MM.1S (cell line): ENCODE data around the gene BTNL3.

Source experiments
- DNase-seq: peaks from one replicate; pipeline ENCODE4 v3.0.0-alpha.2; 2015
- H2AFZ ChIP-seq: fragments of 300-600 bp; sonication (generic); 2 replicates; pipeline ENCODE4 v1.6.0; 2016; ENCODE audit warnings: antibody characterized with exemption, low read length
- H3F3A ChIP-seq: fragments of 300-600 bp; sonication (generic); 2 replicates; pipeline ENCODE4 v1.6.1; 2016; ENCODE audit warnings: mild to moderate bottlenecking, antibody characterized with exemption, low read length, moderate library complexity, mixed read lengths; ENCODE audit not compliant: insufficient read depth
- H3K27ac ChIP-seq: fragments of 300-600 bp; sonication (generic); 2 replicates; pipeline ENCODE4 v1.5.1; 2016; ENCODE audit warnings: mild to moderate bottlenecking, low read length
- H3K27me3 ChIP-seq: fragments of 300-600 bp; sonication (generic); replicated peaks from 2 replicates; pipeline ENCODE4 v1.6.0; 2016; ENCODE audit warnings: low read length; ENCODE audit not compliant: insufficient read depth
- H3K36me3 ChIP-seq: fragments of 300-600 bp; sonication (generic); replicated peaks from 2 replicates; pipeline ENCODE4 v1.6.1; 2016; ENCODE audit warnings: mild to moderate bottlenecking, low read length, mixed read lengths; ENCODE audit not compliant: insufficient read depth
- H3K4me1 ChIP-seq: fragments of 300-600 bp; sonication (generic); 2 replicates; pipeline ENCODE4 v1.6.1; 2016; ENCODE audit warnings: low read length, mixed read lengths
- H3K4me2 ChIP-seq: fragments of 300-600 bp; sonication (generic); 2 replicates; pipeline ENCODE4 v1.6.0; 2016; ENCODE audit warnings: low read depth, low read length
- H3K4me3 ChIP-seq: fragments of 300-600 bp; sonication (generic); 2 replicates; pipeline ENCODE4 v1.5.1; 2016; ENCODE audit warnings: low read length, mixed read lengths
- H3K79me2 ChIP-seq: fragments of 300-600 bp; sonication (generic); 2 replicates; pipeline ENCODE4 v1.6.1; 2016; ENCODE audit warnings: mixed run types, low read length, mixed read lengths
- H3K9ac ChIP-seq: fragments of 300-600 bp; sonication (generic); 2 replicates; pipeline ENCODE4 v1.6.1; 2016; ENCODE audit warnings: low read length, mixed read lengths
- H3K9me2 ChIP-seq: fragments of 300-600 bp; sonication (generic); replicated peaks from 2 replicates; pipeline ENCODE4 v1.6.1; 2016; ENCODE audit warnings: mild to moderate bottlenecking, low read length, mixed read lengths; ENCODE audit not compliant: insufficient read depth
- H3K9me3 ChIP-seq: fragments of 300-600 bp; sonication (generic); replicated peaks from 2 replicates; pipeline ENCODE4 v1.6.1; 2016; ENCODE audit warnings: mild to moderate bottlenecking, low read length, mixed read lengths; ENCODE audit not compliant: insufficient read depth
- H4K20me1 ChIP-seq: fragments of 300-600 bp; sonication (generic); 2 replicates; pipeline ENCODE4 v1.6.1; 2016; ENCODE audit warnings: mild to moderate bottlenecking, low read length, moderate library complexity, mixed read lengths; ENCODE audit not compliant: insufficient read depth
- EZH2 ChIP-seq: fragments of 300-600 bp; sonication (generic); optimal IDR thresholded peaks from 2 replicates; pipeline ENCODE3; 2017; ENCODE audit warnings: low read depth, mild to moderate bottlenecking, antibody characterized with exemption, low read length, mixed read lengths
- EZH2phosphoT487 ChIP-seq: fragments of 300-600 bp; sonication (generic); IDR thresholded peaks from 2 replicates; pipeline ENCODE4 v1.6.1; 2018; ENCODE audit warnings: antibody characterized with exemption, low read length
- TF ChIP-seq, protein P1 (sequence below): fragments of 300-600 bp; sonication (generic); IDR thresholded peaks from 2 replicates; pipeline ENCODE4 v1.5.1; 2016; ENCODE audit warnings: antibody characterized with exemption, low read length, mixed read lengths

Gene BTNL3, protein sequence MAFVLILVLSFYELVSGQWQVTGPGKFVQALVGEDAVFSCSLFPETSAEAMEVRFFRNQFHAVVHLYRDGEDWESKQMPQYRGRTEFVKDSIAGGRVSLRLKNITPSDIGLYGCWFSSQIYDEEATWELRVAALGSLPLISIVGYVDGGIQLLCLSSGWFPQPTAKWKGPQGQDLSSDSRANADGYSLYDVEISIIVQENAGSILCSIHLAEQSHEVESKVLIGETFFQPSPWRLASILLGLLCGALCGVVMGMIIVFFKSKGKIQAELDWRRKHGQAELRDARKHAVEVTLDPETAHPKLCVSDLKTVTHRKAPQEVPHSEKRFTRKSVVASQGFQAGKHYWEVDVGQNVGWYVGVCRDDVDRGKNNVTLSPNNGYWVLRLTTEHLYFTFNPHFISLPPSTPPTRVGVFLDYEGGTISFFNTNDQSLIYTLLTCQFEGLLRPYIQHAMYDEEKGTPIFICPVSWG

DNA sequence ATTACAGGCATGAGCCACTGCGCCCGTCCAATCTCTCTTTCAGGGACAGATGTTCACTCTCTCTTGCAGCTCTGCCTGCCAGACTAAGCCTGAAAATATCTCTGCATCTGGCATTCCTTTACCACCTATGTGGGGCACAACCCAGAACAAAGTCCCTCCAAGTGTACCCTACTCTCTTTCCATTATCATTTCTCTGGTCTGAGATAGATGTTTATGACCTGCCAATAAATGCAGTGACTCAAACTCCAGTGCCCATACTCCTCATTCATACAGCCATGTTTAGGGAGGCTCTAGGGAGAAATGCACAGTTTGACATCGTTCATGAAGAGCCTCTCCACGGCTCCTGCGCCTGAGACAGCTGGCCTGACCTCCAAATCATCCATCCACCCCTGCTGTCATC, at the start of gene BTNL3:
Gene BTNL3, plus strand, starts transcription at position 255 of the 400 bp plus-strand sequence. CDS start 183 bp downstream, outside the sequence.
- no peak for DNase-seq
- Histone ChIP-seq H3K4me2 (no peak within 1 kb of the TSS), H3K4me1 (no peaks in the 10 kb centered on the region), H4K20me1 (no peaks in the 10 kb centered on the region), H3K4me3 (no peak within 1 kb of the TSS), H3K79me2 (no peaks in the 10 kb centered on the region), H3K9ac (no peak within 1 kb of the TSS), H3K27ac (no peak within 1 kb of the TSS), H2AFZ (no peak within 1 kb of the TSS), H3K9me2 (no peaks in the 10 kb centered on the region), H3K27me3 (no peaks in the 10 kb centered on the region), H3K9me3 (no peaks in the 10 kb centered on the region), H3K36me3 (no peaks in the 10 kb centered on the region), H3F3A (no peaks in the 10 kb centered on the region)
- no peak for TF ChIP-seq EZH2phosphoT487
- no peak for TF ChIP-seq EZH2
- TF ChIP-seq, protein P1, sequence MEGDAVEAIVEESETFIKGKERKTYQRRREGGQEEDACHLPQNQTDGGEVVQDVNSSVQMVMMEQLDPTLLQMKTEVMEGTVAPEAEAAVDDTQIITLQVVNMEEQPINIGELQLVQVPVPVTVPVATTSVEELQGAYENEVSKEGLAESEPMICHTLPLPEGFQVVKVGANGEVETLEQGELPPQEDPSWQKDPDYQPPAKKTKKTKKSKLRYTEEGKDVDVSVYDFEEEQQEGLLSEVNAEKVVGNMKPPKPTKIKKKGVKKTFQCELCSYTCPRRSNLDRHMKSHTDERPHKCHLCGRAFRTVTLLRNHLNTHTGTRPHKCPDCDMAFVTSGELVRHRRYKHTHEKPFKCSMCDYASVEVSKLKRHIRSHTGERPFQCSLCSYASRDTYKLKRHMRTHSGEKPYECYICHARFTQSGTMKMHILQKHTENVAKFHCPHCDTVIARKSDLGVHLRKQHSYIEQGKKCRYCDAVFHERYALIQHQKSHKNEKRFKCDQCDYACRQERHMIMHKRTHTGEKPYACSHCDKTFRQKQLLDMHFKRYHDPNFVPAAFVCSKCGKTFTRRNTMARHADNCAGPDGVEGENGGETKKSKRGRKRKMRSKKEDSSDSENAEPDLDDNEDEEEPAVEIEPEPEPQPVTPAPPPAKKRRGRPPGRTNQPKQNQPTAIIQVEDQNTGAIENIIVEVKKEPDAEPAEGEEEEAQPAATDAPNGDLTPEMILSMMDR, result no peak

DNA sequence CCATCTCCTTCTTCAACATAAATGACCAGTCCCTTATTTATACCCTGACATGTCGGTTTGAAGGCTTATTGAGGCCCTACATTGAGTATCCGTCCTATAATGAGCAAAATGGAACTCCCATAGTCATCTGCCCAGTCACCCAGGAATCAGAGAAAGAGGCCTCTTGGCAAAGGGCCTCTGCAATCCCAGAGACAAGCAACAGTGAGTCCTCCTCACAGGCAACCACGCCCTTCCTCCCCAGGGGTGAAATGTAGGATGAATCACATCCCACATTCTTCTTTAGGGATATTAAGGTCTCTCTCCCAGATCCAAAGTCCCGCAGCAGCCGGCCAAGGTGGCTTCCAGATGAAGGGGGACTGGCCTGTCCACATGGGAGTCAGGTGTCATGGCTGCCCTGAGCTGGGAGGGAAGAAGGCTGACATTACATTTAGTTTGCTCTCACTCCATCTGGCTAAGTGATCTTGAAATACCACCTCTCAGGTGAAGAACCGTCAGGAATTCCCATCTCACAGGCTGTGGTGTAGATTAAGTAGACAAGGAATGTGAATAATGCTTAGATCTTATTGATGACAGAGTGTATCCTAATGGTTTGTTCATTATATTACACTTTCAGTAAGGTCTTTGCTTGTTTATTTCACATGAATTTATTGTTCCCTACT, 38.2 kb upstream of the BTNL3 start:
- Histone ChIP-seq H3K4me1 (no peaks in the 10 kb centered on the region), H3K27ac (no peak overlapping the region), H3K27me3 (no peaks in the 10 kb centered on the region), H2AFZ (no peak overlapping the region), H3K9ac (no peak overlapping the region), H3K9me3 (no peaks in the 10 kb centered on the region), H3K4me3 (no peak overlapping the region), H3K36me3 (no peaks in the 10 kb centered on the region), H3K79me2 (no peaks in the 10 kb centered on the region), H3K4me2 (no peak overlapping the region), H3K9me2 (no peaks in the 10 kb centered on the region), H4K20me1 (no peaks in the 10 kb centered on the region), H3F3A (no peaks in the 10 kb centered on the region)
- TF ChIP-seq EZH2 (no peak), EZH2phosphoT487 (no peak)
- TF ChIP-seq, protein P1, result no peak
- DNase-seq, result no peak

DNA sequence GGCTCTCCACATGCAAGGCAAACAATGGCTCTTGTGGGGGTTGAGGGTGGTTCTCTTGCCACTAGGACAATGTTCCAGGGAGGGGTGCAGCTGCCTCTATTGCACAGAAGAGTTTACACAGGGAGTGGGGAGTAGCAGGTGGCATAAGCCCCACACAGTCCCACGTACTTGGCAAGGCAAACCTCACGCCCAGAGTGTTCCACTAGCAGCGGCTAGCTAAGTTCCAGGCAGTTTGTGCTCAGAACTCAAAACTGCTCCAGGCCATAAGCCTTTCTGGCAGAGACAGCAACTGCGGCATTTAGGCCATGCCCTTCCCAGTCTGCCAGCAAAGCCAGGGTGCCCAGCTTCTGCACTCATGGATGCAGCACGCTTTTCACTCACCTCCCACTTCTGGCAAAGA, 29.0 kb upstream of the BTNL3 start:
- no peak overlapping the region for H3K4me3 ChIP-seq
- no peaks in the 10 kb centered on the region for H3K27me3 ChIP-seq
- H3K4me2 ChIP-seq, result no peak overlapping the region
- H3K9me2 ChIP-seq, result no peaks in the 10 kb centered on the region
- H3K9me3 ChIP-seq, result no peaks in the 10 kb centered on the region
- H2AFZ ChIP-seq, result no peak overlapping the region
- H3F3A ChIP-seq, result no peaks in the 10 kb centered on the region
- H3K79me2 ChIP-seq, result no peaks in the 10 kb centered on the region
- TF ChIP-seq EZH2, result no peak
- no peak overlapping the region for H3K27ac ChIP-seq
- H4K20me1 ChIP-seq, result no peaks in the 10 kb centered on the region
- no peak for DNase-seq
- H3K36me3 ChIP-seq, result no peaks in the 10 kb centered on the region
- no peak overlapping the region for H3K9ac ChIP-seq
- no peaks in the 10 kb centered on the region for H3K4me1 ChIP-seq
